GM12878 (cell line): ENCODE data around the gene LRRC8A.

Experiments
- CREB1 ChIP-seq: IDR thresholded peaks from 2 replicates; pipeline ENCODE4 v1.6.1; 2012; ENCODE audit warnings: low read depth, mild to moderate bottlenecking, inconsistent platforms
- CTCF ChIP-seq, 3 experiments: IDR thresholded peaks in 2 of 3; conservative IDR thresholded peaks in 1 of 3; 2 replicates each; pipeline ENCODE4 v1.5.1; 2011; ENCODE audit warnings: low read depth in 3 of 3, low read length in 3 of 3, mild to moderate bottlenecking in 3 of 3, control low read depth in 2 of 3, moderate library complexity in 2 of 3, inconsistent platforms in 1 of 3, mixed read lengths in 1 of 3; ENCODE audit not compliant: control insufficient read depth in 2 of 3, insufficient read depth in 1 of 3; ENCODE audit errors: extremely low read depth in 1 of 3
- E2F8 ChIP-seq: fragments of 450-650 bp; IDR thresholded peaks from 2 replicates; pipeline ENCODE4 v1.6.1; 2018; ENCODE audit warnings: mild to moderate bottlenecking, low read depth, moderate library complexity; ENCODE audit not compliant: partially characterized antibody
- JUNB ChIP-seq: IDR thresholded peaks from 2 replicates; pipeline ENCODE4 v1.6.1; 2016; ENCODE audit warnings: antibody characterized with exemption, mild to moderate bottlenecking
- MEF2A ChIP-seq: IDR thresholded peaks from 2 replicates; pipeline ENCODE4 v1.6.1; 2011; ENCODE audit warnings: low read depth, mild to moderate bottlenecking, low read length, moderate library complexity; ENCODE audit not compliant: insufficient read depth
- NR2C2 ChIP-seq: IDR thresholded peaks from 2 replicates; pipeline ENCODE4 v1.6.1; 2011; ENCODE audit warnings: borderline replicate concordance, low read depth; ENCODE audit not compliant: control insufficient read depth, insufficient read length
- REST ChIP-seq: IDR thresholded peaks from 2 replicates; pipeline ENCODE4 v1.6.1; 2012; ENCODE audit warnings: mild to moderate bottlenecking, low read depth, low read length
- SIN3A ChIP-seq: IDR thresholded peaks from 2 replicates; pipeline ENCODE4 v1.6.1; 2012; ENCODE audit warnings: low read depth, low read length, improper control_type of control experiment
- SMC3 ChIP-seq: IDR thresholded peaks from 2 replicates; pipeline ENCODE4 v1.6.1; 2011; ENCODE audit warnings: low read length, improper control_type of control experiment, borderline replicate concordance
- SREBF2 ChIP-seq: IDR thresholded peaks from 2 replicates; pipeline ENCODE4 v1.6.1; 2012; ENCODE audit warnings: mild to moderate bottlenecking, low read length
- TCF12 ChIP-seq: IDR thresholded peaks from 2 replicates; pipeline ENCODE4 v1.6.1; 2011; ENCODE audit warnings: low read depth, mild to moderate bottlenecking, low read length
- ZNF384 ChIP-seq: IDR thresholded peaks from 2 replicates; pipeline ENCODE4 v1.6.1; 2012; ENCODE audit warnings: low read depth, mild to moderate bottlenecking, low read length, improper control_type of control experiment, borderline replicate concordance

GRCh38 chr9:128838338-128838737 lies 43.6 kb upstream of the LRRC8A start:
- TF ChIP-seq CTCF (IDR thresholded peaks at IDR 0.05 in 2 of 3, conservative IDR thresholded peaks at IDR 0.05 in 1 of 3; ENCODE audit: control insufficient read depth in 2 of 3, extremely low read depth in 1 of 3, insufficient read depth in 1 of 3, low read depth in 3 of 3, low read length in 3 of 3) (no peak), REST (no peak), TCF12 (no peak), ZNF384 (no peak), JUNB (no peak), CREB1 (no peak), SIN3A (no peak), SMC3 (no peak), NR2C2 (no peak), E2F8 (no peak), MEF2A (no peak), SREBF2 (no peak)
